IMR-90 (cell line): ENCODE measurements around the gene THYN1. TPM values are rescaled to one million over a fixed set of nuclear protein-coding genes. Genes with fewer than 3 reads are reported as not detected.
A peak's percentile ranks its signal among the peaks of the same experiment; 100 is the strongest.

Experiments
- ATAC-seq: fragments of 200-7000 bp; cut with Tn5 transposase; 2 replicates; pipeline ENCODE4 v1.9.1; 2020; ENCODE audit warnings: low read depth, mild to moderate bottlenecking, moderate library complexity
- BruUV-seq: library from RNA; stranded (reverse); fragments of 400-500 nt; replicated peaks from 2 replicates; lab custom pipeline; 2021; lab: Mats Ljungman, UMichigan
- CTCF ChIA-PET: fragments of 300-600 bp; formaldehyde crosslinking; extraction: SDS; loops from one replicate; lab custom pipeline; 2021; ENCODE audit warnings: antibody characterized with exemption; lab: Yijun Ruan, JAX
- POLR2A ChIA-PET: fragments of 300-600 bp; sonication (Branson Sonifier 250); formaldehyde crosslinking; loops from one replicate; lab custom pipeline; 2022; ENCODE audit warnings: antibody characterized with exemption; ENCODE audit not compliant: unreplicated experiment; lab: Charles Lee
- DNase-seq: peaks from one replicate; pipeline ENCODE4 v3.0.0; 2013
- H2AFZ ChIP-seq: replicated peaks from 2 replicates; pipeline ENCODE3; 2013; ENCODE audit warnings: low read length, mild to moderate bottlenecking; ENCODE audit not compliant: poor library complexity
- H2AK5ac ChIP-seq: 2 replicates; pipeline ENCODE4 v1.6.1; 2013; ENCODE audit warnings: low read depth, low read length, inconsistent platforms
- H2AK9ac ChIP-seq: replicated peaks from 2 replicates; pipeline ENCODE3; 2013; ENCODE audit warnings: mild to moderate bottlenecking, low read depth, low read length, moderate library complexity; ENCODE audit not compliant: poor library complexity
- H2BK120ac ChIP-seq: 2 replicates; pipeline ENCODE4 v1.6.1; 2013; ENCODE audit warnings: low read depth, low read length, inconsistent platforms
- H2BK15ac ChIP-seq: 3 replicates; pipeline ENCODE4 v1.6.1; 2013; ENCODE audit warnings: low read depth, low read length, inconsistent platforms
- H2BK20ac ChIP-seq: 2 replicates; pipeline ENCODE4 v1.6.1; 2013; ENCODE audit warnings: low read depth, mild to moderate bottlenecking, inconsistent platforms, low read length, moderate library complexity
- H2BK5ac ChIP-seq: 2 replicates; pipeline ENCODE4 v1.6.1; 2013; ENCODE audit warnings: mild to moderate bottlenecking, low read depth, low read length, inconsistent platforms; ENCODE audit not compliant: poor library complexity, severe bottlenecking
- H3K14ac ChIP-seq: replicated peaks from 2 replicates; pipeline ENCODE4 v1.6.1; 2013; ENCODE audit warnings: low read depth, low read length, inconsistent platforms
- H3K18ac ChIP-seq: 2 replicates; pipeline ENCODE4 v1.6.1; 2013; ENCODE audit warnings: low read depth, low read length, control low read depth
- H3K23ac ChIP-seq: 2 replicates; pipeline ENCODE4 v1.6.1; 2013; ENCODE audit warnings: low read depth, low read length, inconsistent platforms
- H3K27ac ChIP-seq: 2 replicates; pipeline ENCODE4 v1.5.1; 2013; ENCODE audit warnings: mild to moderate bottlenecking, control low read depth, low read length; ENCODE audit not compliant: insufficient read depth
- H3K27me3 ChIP-seq: 2 replicates; pipeline ENCODE4 v1.6.1; 2013; ENCODE audit warnings: low read length; ENCODE audit not compliant: control insufficient read depth, insufficient read depth
- H3K36me3 ChIP-seq: 2 replicates; pipeline ENCODE4 v1.6.1; 2013; ENCODE audit warnings: low read length, mixed read lengths; ENCODE audit not compliant: control insufficient read depth, insufficient read depth
- H3K4ac ChIP-seq: 2 replicates; pipeline ENCODE4 v1.6.1; 2013; ENCODE audit warnings: low read depth, low read length, inconsistent platforms
- H3K4me1 ChIP-seq: 2 replicates; pipeline ENCODE4 v1.6.1; 2013; ENCODE audit warnings: low read length, mixed read lengths; ENCODE audit not compliant: control insufficient read depth, insufficient read depth
- H3K4me2 ChIP-seq: 2 replicates; pipeline ENCODE4 v1.6.1; 2013; ENCODE audit warnings: low read depth, mild to moderate bottlenecking, control low read depth, low read length, moderate library complexity
- H3K4me3 ChIP-seq: 2 replicates; pipeline ENCODE4 v1.5.1; 2013; ENCODE audit warnings: low read depth, mild to moderate bottlenecking, control low read depth, low read length, moderate library complexity; ENCODE audit not compliant: insufficient read depth
- H3K56ac ChIP-seq: 2 replicates; pipeline ENCODE4 v1.6.1; 2013; ENCODE audit warnings: low read length, inconsistent platforms; ENCODE audit not compliant: insufficient read depth; ENCODE audit errors: extremely low read depth
- H3K79me1 ChIP-seq, 2 experiments: 2 replicates each; pipeline ENCODE4 v1.6.1; 2013; ENCODE audit warnings: low read length in 2 of 2, inconsistent platforms in 1 of 2, low read depth in 1 of 2
- H3K9ac ChIP-seq: 2 replicates; pipeline ENCODE4 v1.6.1; 2013; ENCODE audit warnings: low read depth, low read length, control low read depth
- H3K9me1 ChIP-seq: 2 replicates; pipeline ENCODE4 v1.6.1; 2013; ENCODE audit warnings: low read length, inconsistent platforms; ENCODE audit not compliant: insufficient read depth
- H3K9me3 ChIP-seq: 2 replicates; pipeline ENCODE4 v1.6.1; 2013; ENCODE audit warnings: low read length; ENCODE audit not compliant: control insufficient read depth, insufficient read depth
- H4K20me1 ChIP-seq: 2 replicates; pipeline ENCODE4 v1.6.1; 2013; ENCODE audit warnings: low read length, inconsistent platforms; ENCODE audit not compliant: insufficient read depth
- H4K5ac ChIP-seq: 2 replicates; pipeline ENCODE4 v1.6.1; 2013; ENCODE audit warnings: mild to moderate bottlenecking, low read depth, low read length, control low read depth
- H4K8ac ChIP-seq, 2 experiments: 2 replicates each; pipeline ENCODE4 v1.6.1; 2013; ENCODE audit warnings: low read depth in 2 of 2, low read length in 2 of 2, control low read depth in 1 of 2, inconsistent platforms in 1 of 2
- H4K91ac ChIP-seq: 2 replicates; pipeline ENCODE4 v1.6.1; 2013; ENCODE audit warnings: low read depth, low read length, inconsistent platforms; ENCODE audit not compliant: insufficient read depth
- BHLHE40 ChIP-seq: fragments of 150-350 bp; IDR thresholded peaks from 2 replicates; pipeline ENCODE4 v1.6.1; 2016; ENCODE audit warnings: mild to moderate bottlenecking, low read depth, low read length
- CEBPB ChIP-seq: IDR thresholded peaks from 2 replicates; pipeline ENCODE4 v1.6.1; 2012; ENCODE audit warnings: low read depth, low read length, improper control_type of control experiment
- CTCF ChIP-seq: conservative IDR thresholded peaks from 2 replicates; pipeline ENCODE4 v1.5.1; 2012; ENCODE audit warnings: mild to moderate bottlenecking, low read depth, low read length, improper control_type of control experiment
- ELK1 ChIP-seq: fragments of 150-350 bp; IDR thresholded peaks from 2 replicates; pipeline ENCODE4 v1.6.1; 2016; ENCODE audit warnings: low read depth, mild to moderate bottlenecking, low read length, moderate library complexity, borderline replicate concordance
- FOS ChIP-seq: fragments of 150-350 bp; IDR thresholded peaks from 2 replicates; pipeline ENCODE4 v1.6.1; 2016; ENCODE audit warnings: low read depth, low read length
- MAFK ChIP-seq: IDR thresholded peaks from 2 replicates; pipeline ENCODE4 v1.6.1; 2012; ENCODE audit warnings: low read depth, low read length, improper control_type of control experiment
- MAZ ChIP-seq: IDR thresholded peaks from 2 replicates; pipeline ENCODE4 v1.6.1; 2012; ENCODE audit warnings: low read depth, mild to moderate bottlenecking, low read length, improper control_type of control experiment, moderate library complexity, borderline replicate concordance
- NFE2L2 ChIP-seq: fragments of 150-350 bp; IDR thresholded peaks from 2 replicates; pipeline ENCODE4 v1.6.1; 2016; ENCODE audit warnings: low read depth, mild to moderate bottlenecking, low read length
- POLR2A ChIP-seq: IDR thresholded peaks from 2 replicates; pipeline ENCODE4 v1.6.1; 2012; ENCODE audit warnings: mild to moderate bottlenecking, low read depth, low read length
- RAD21 ChIP-seq: IDR thresholded peaks from 2 replicates; pipeline ENCODE4 v1.6.1; 2012; ENCODE audit warnings: low read length, improper control_type of control experiment
- RCOR1 ChIP-seq: IDR thresholded peaks from 2 replicates; pipeline ENCODE4 v1.6.1; 2012; ENCODE audit warnings: mild to moderate bottlenecking, low read length, improper control_type of control experiment; ENCODE audit not compliant: insufficient replicate concordance
- RFX5 ChIP-seq: IDR thresholded peaks from 2 replicates; pipeline ENCODE4 v1.8.0; 2012; ENCODE audit warnings: low read depth, mild to moderate bottlenecking, low read length, moderate library complexity
- USF2 ChIP-seq: fragments of 150-350 bp; IDR thresholded peaks from 2 replicates; pipeline ENCODE4 v1.6.1; 2017; ENCODE audit warnings: mild to moderate bottlenecking, antibody characterized with exemption, low read length, low read depth
- WGBS, 2 experiments: methylation state at CpG; one replicate each; pipeline versions ENCODE4 v1.1.5 to v1.1.7; 2013; ENCODE audit warnings: missing lambda C conversion rate in 2 of 2; ENCODE audit not compliant: insufficient read length in 1 of 2; ENCODE audit errors: extremely low coverage in 2 of 2; 5-methylcytosine and 5-hydroxymethylcytosine counted together
- dilution Hi-C: fragments of 300-500 bp; cut with HindIII; formaldehyde crosslinking; loops from one replicate; pipeline ENCODE4 v1.14.3; 2018; ENCODE audit warnings: low sequenced_read_pairs; ENCODE audit not compliant: unreplicated experiment
- in situ Hi-C: fragments of 300-500 bp; cut with MboI; formaldehyde crosslinking; loops from 3 replicates; pipeline ENCODE4 v1.14.3; 2019; ENCODE audit warnings: low sequenced_read_pairs, inconsistent platforms, mixed read lengths
- intact Hi-C: fragments of 100-400 bp; cut with micrococcal nuclease; formaldehyde crosslinking; loops from 2 replicates; pipeline ENCODE4 v1.10.0; 2022
- polyA plus RNA-seq, 3 experiments: library from polyadenylated mRNA; depleted of rRNA; stranded (reverse); fragments of >200 nt; gene quantifications; 2 replicates each; pipeline ENCODE4 v1.2.3, GENCODE V29; 2012; ENCODE audit warnings: low replicate concordance in 1 of 3
- total RNA-seq: library from RNA; depleted of rRNA; stranded (reverse); fragments of >200 nt; gene quantifications from 2 replicates; pipeline ENCODE4 v1.2.3, GENCODE V29; 2012

The THYN1 gene
- total and polyA plus RNA-seq, 2 of the 4 experiments (the other 2 are of a cell fraction): 43.1 to 72.1 TPM

GRCh38 chr11:134276396-134277182 is 23.4 kb upstream of the THYN1 start:
- H3K4me2 ChIP-seq: no peak overlapping the region; the same call in 1 of the 2 replicates
- ATAC-seq (no peak), DNase-seq (no peak)
- no peak overlapping the region for H3K23ac ChIP-seq
- peaks cover 58% of the 10 kb centered on the region for H3K27me3 ChIP-seq
- in situ Hi-C loops: no loop called here
- WGBS, 2 experiments: 1% methylated on average over 26 of the region's 88 CpGs; no CpG with 5 or more reads in 1 of the 2 experiments
- no peaks in the 10 kb centered on the region for H3K9me1 ChIP-seq
- intact Hi-C loops: no loop called here
- TF ChIP-seq USF2: no peak
- TF ChIP-seq MAZ: no peak
- TF ChIP-seq POLR2A: no peak
- no peak for TF ChIP-seq FOS
- TF ChIP-seq MAFK: no peak
- TF ChIP-seq BHLHE40: no peak
- TF ChIP-seq ELK1: no peak
- TF ChIP-seq CEBPB: no peak
- no peak for TF ChIP-seq RFX5
- no peak for TF ChIP-seq NFE2L2
- TF ChIP-seq RAD21: no peak
- TF ChIP-seq RCOR1: no peak
- no peak for TF ChIP-seq CTCF
- no peak overlapping the region for H3K18ac ChIP-seq
- H4K8ac ChIP-seq: no peak overlapping the region
- H3K4ac ChIP-seq: no peak overlapping the region
- no peak overlapping the region for H3K4me3 ChIP-seq
- peak overlapping the region; percentile 34 for H2AK9ac ChIP-seq
- H4K5ac ChIP-seq: no peak overlapping the region
- no peaks in the 10 kb centered on the region for H4K20me1 ChIP-seq
- CTCF ChIA-PET: no interaction called here
- no peak overlapping the region for H2BK20ac ChIP-seq
- no peak overlapping the region for H2BK120ac ChIP-seq
- dilution Hi-C loops: no loop called here
- no TSS peak for BruUV-seq
- no peak overlapping the region for H2AK5ac ChIP-seq
- H2BK15ac ChIP-seq: no peak overlapping the region
- no peak overlapping the region for H4K91ac ChIP-seq
- H3K9ac ChIP-seq: no peak overlapping the region
- no peaks in the 10 kb centered on the region for H3K79me1 ChIP-seq
- H3K14ac ChIP-seq: no peak overlapping the region
- H3K27ac ChIP-seq: no peak overlapping the region
- no peak overlapping the region for H3K56ac ChIP-seq
- H3K9me3 ChIP-seq: peaks cover 9% of the 10 kb centered on the region
- H3K4me1 ChIP-seq: peaks cover 1% of the 10 kb centered on the region; the same call in 1 of the 2 replicates
- H3K36me3 ChIP-seq: no peaks in the 10 kb centered on the region
- H2BK5ac ChIP-seq: no peak overlapping the region
- H2AFZ ChIP-seq: peak overlapping the region; percentile 61
- POLR2A ChIA-PET: no interaction called here
